NCI-H510A treated with DMSO at 0.1 percent for 48 hours (cell line): ENCODE results near the gene PIH1D1.

Source experiments
- DNase-seq: peaks from one replicate; lab custom pipeline; 2025; lab: John Stamatoyannopoulos, UW

The PIH1D1 gene

GRCh38 chr19:49419173-49419572, 32.4 kb downstream of the PIH1D1 start:
- DNase-seq, result no peak

GRCh38 chr19:49418511-49418910, 33.1 kb downstream of the PIH1D1 start:
- DNase-seq, result no peak

- DNase-seq, result no peak
Observed at GRCh38 chr19:49417088-49417487, 34.5 kb downstream of the PIH1D1 start.

GRCh38 chr19:49415810-49416200, 35.8 kb downstream of the PIH1D1 start:
- DNase-seq, result no peak

- DNase-seq, result no peak
Observed at GRCh38 chr19:49415102-49415809, 36.4 kb downstream of the PIH1D1 start.

- no peak for DNase-seq
Observed at GRCh38 chr19:49414256-49414655, 37.4 kb downstream of the PIH1D1 start.

- DNase-seq, result no peak
Observed at GRCh38 chr19:49413348-49413747, 38.3 kb downstream of the PIH1D1 start.

- DNase-seq, result no peak
Observed at GRCh38 chr19:49411681-49412326, 39.8 kb downstream of the PIH1D1 start.

GRCh38 chr19:49409441-49410029, 42.1 kb downstream of the PIH1D1 start:
- DNase-seq, result peak; percentile 30

GRCh38 chr19:49408816-49409440, 42.7 kb downstream of the PIH1D1 start:
- DNase-seq, result no peak

- DNase-seq, result no peak
Observed at GRCh38 chr19:49407482-49408015, 44.1 kb downstream of the PIH1D1 start.

- no peak for DNase-seq
Observed at GRCh38 chr19:49407079-49407478, 44.5 kb downstream of the PIH1D1 start.

- peak; percentile 98 for DNase-seq
Observed at GRCh38 chr19:49403404-49404187, 48.0 kb downstream of the PIH1D1 start.

GRCh38 chr19:49400029-49400428, 51.6 kb downstream of the PIH1D1 start:
- DNase-seq, result no peak

- no peak for DNase-seq
Observed at GRCh38 chr19:49398931-49399330, 52.7 kb downstream of the PIH1D1 start.

GRCh38 chr19:49398001-49398615, 53.5 kb downstream of the PIH1D1 start:
- DNase-seq, result no peak

- DNase-seq, result no peak
Observed at GRCh38 chr19:49396738-49397505, 54.7 kb downstream of the PIH1D1 start.
